HEK293T (cell line): ENCODE data around the gene KLHL33.

ENCODE experiments used
- CTCF ChIA-PET: fragments of 350-600 bp; formaldehyde crosslinking; extraction: SDS; loops from one replicate; lab custom pipeline; 2021; ENCODE audit warnings: antibody characterized with exemption, inconsistent platforms; lab: Yijun Ruan, JAX
- POLR2A ChIA-PET: fragments of 350-600 bp; formaldehyde crosslinking; extraction: SDS; loops from one replicate; lab custom pipeline; 2020; ENCODE audit warnings: antibody characterized with exemption, inconsistent platforms; lab: Yijun Ruan, JAX
- DNase-seq: peaks from one replicate; pipeline ENCODE4 v3.0.0; 2012; ENCODE audit warnings: mixed read lengths; ENCODE audit errors: extremely low spot score
- ARNT ChIP-seq: fragments of 450-650 bp; IDR thresholded peaks from 2 replicates; pipeline ENCODE4 v1.6.1; 2017; ENCODE audit warnings: mild to moderate bottlenecking
- BHLHE40 ChIP-seq: fragments of 450-650 bp; IDR thresholded peaks from 2 replicates; pipeline ENCODE4 v1.6.1; 2016; ENCODE audit warnings: mild to moderate bottlenecking, moderate library complexity, borderline replicate concordance
- CTBP1 ChIP-seq: fragments of 450-650 bp; IDR thresholded peaks from 2 replicates; pipeline ENCODE4 v1.6.1; 2016; ENCODE audit warnings: borderline replicate concordance
- ELF4 ChIP-seq: fragments of 450-650 bp; IDR thresholded peaks from 2 replicates; pipeline ENCODE4 v1.6.1; 2017; ENCODE audit warnings: antibody characterized with exemption
- FOXA1 ChIP-seq: fragments of 450-650 bp; IDR thresholded peaks from 2 replicates; pipeline ENCODE4 v1.6.1; 2016; ENCODE audit warnings: mild to moderate bottlenecking
- FOXK2 ChIP-seq: fragments of 450-650 bp; IDR thresholded peaks from 2 replicates; pipeline ENCODE4 v1.6.1; 2016; ENCODE audit warnings: mild to moderate bottlenecking
- FOXM1 ChIP-seq: fragments of 450-650 bp; IDR thresholded peaks from 2 replicates; pipeline ENCODE4 v1.6.1; 2017; ENCODE audit warnings: mild to moderate bottlenecking, borderline replicate concordance
- HDGF ChIP-seq: fragments of 450-650 bp; IDR thresholded peaks from 2 replicates; pipeline ENCODE4 v1.6.1; 2017; ENCODE audit warnings: antibody characterized with exemption, borderline replicate concordance
- L3MBTL2 ChIP-seq: fragments of 450-650 bp; conservative IDR thresholded peaks from 2 replicates; pipeline ENCODE4 v1.6.1; 2016; ENCODE audit warnings: mild to moderate bottlenecking
- LEF1 ChIP-seq: fragments of 450-650 bp; IDR thresholded peaks from 2 replicates; pipeline ENCODE4 v1.6.1; 2017; ENCODE audit warnings: mild to moderate bottlenecking, borderline replicate concordance
- NFRKB ChIP-seq: fragments of 450-650 bp; IDR thresholded peaks from 2 replicates; pipeline ENCODE4 v1.6.1; 2016; ENCODE audit warnings: mild to moderate bottlenecking, moderate library complexity
- PKNOX1 ChIP-seq: fragments of 450-650 bp; IDR thresholded peaks from 2 replicates; pipeline ENCODE4 v1.6.1; 2016
- SP1 ChIP-seq: fragments of 450-650 bp; IDR thresholded peaks from 2 replicates; pipeline ENCODE4 v1.6.1; 2017
- SUZ12 ChIP-seq: fragments of 450-650 bp; IDR thresholded peaks from 2 replicates; pipeline ENCODE4 v1.6.1; 2016; ENCODE audit warnings: mild to moderate bottlenecking
- TARDBP ChIP-seq: fragments of 450-650 bp; IDR thresholded peaks from 2 replicates; pipeline ENCODE4 v1.6.1; 2016
- ZNF384 ChIP-seq: fragments of 450-650 bp; IDR thresholded peaks from 2 replicates; pipeline ENCODE4 v1.6.1; 2016

Gene KLHL33

DNA sequence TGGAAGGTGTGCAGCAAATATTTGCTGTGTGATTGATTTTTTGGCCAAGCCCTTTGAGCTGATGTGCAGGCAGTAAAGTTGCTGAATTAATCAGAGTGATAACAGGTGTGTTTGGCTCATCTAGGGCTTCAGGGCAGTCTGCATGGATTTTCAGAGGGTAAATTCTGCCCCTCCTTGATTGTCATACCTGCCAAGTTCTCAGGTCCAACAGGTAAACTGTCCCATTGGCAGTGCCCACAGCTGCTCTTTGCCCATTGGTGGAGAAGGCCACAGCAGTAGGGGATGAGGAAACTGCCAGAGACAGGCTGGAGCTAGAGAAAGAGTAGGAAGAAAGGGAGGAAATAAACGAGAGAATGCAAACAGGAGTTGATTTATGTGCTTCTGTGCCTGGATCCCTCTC, 56.2 kb downstream of the KLHL33 start:
- CTCF ChIA-PET: no interaction called here
- POLR2A ChIA-PET: no interaction called here
- no peak for TF ChIP-seq NFRKB
- TF ChIP-seq ELF4: no peak
- TF ChIP-seq SP1: no peak
- no peak for TF ChIP-seq FOXA1
- no peak for TF ChIP-seq FOXK2
- TF ChIP-seq LEF1: no peak
- no peak for TF ChIP-seq PKNOX1
- TF ChIP-seq CTBP1: no peak
- no peak for TF ChIP-seq HDGF
- TF ChIP-seq ZNF384: no peak
- no peak for TF ChIP-seq BHLHE40
- no peak for TF ChIP-seq ARNT
- TF ChIP-seq FOXM1: no peak
- TF ChIP-seq L3MBTL2: no peak
- TF ChIP-seq TARDBP: no peak
- TF ChIP-seq SUZ12: no peak
- no peak for DNase-seq

GRCh38 chr14:20377171-20377570, 58.8 kb downstream of the KLHL33 start:
- DNase-seq: no peak
- CTCF ChIA-PET: no interaction called here
- POLR2A ChIA-PET: no interaction called here
- TF ChIP-seq FOXA1 (no peak), SP1 (no peak)

GRCh38 chr14:20376071-20376588, 59.8 kb downstream of the KLHL33 start:
- TF ChIP-seq ELF4: no peak
- no peak for TF ChIP-seq SP1
- no peak for TF ChIP-seq FOXK2
- no peak for TF ChIP-seq NFRKB
- TF ChIP-seq BHLHE40: no peak
- no peak for TF ChIP-seq TARDBP
- TF ChIP-seq FOXM1: no peak
- no peak for TF ChIP-seq LEF1
- DNase-seq: no peak
- POLR2A ChIA-PET: interaction anchor here (0.9 kb wide), 1 partner anchor 33 kb away, joined by 3 read pairs; the partner anchor contains the start of gene PARP2
- CTCF ChIA-PET: interaction anchor here (1.2 kb wide), 1 partner anchor 39 kb away, joined by 3 read pairs; no protein-coding TSS in a partner anchor
